Measurements from ENCODE around the gene RGS9BP. TPM values are rescaled to one million over a fixed set of nuclear protein-coding genes. Genes with fewer than 3 reads are reported as not detected.
"Not testable (repeated sequence)": the region's sequence is repeated elsewhere in the genome, so short reads cannot be mapped to it uniquely, and the experiment has no call there.

Gene RGS9BP
- total RNA-seq, 4 donors from 2014 or later: 1.5 to 5.5 (median 3.9) TPM

DNA sequence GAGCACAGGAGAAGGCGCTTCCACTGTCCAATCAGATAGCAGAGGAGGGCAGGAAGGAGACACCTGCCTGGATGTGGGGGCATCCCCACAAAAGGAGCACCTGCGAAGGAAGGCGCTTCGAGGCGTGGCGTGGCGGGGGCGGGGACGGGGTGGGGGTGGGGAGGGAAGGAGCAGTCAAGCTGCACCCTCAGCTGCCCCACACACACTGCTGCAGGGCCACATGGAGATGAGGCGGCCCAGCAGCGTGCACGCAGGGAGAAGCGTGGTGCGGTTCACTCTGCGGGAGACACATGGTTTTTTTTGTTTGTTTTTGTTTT lies 22.1 kb upstream of the RGS9BP start:
- WGBS: 93% methylated on average over 15 of the region's 15 CpGs
- peaks cover 16 to 64% (median 59%) of the 10 kb centered on the region in 4 donors for H3K36me3 ChIP-seq
- no peaks in the 10 kb centered on the region for H3K9me3 ChIP-seq
- H3K4me1 ChIP-seq: peaks cover 18 to 30% (median 23%) of the 10 kb centered on the region in 4 donors
- H3K27ac ChIP-seq (replicated peaks in 1 of 4): no peak overlapping the region
- intact Hi-C loops (cut with DNase I): no loop called here
- DNase-seq (ENCODE audit: extremely low spot score): no peak
- H3K4me3 ChIP-seq: no peak overlapping the region
- TF ChIP-seq POLR2AphosphoS5 (IDR thresholded peaks at IDR 0.05) (no peak), EP300 (IDR thresholded peaks at IDR 0.05) (no peak), POLR2A (IDR thresholded peaks at IDR 0.05; ENCODE audit: low read depth) (no peak)
- TF ChIP-seq, protein P1, sequence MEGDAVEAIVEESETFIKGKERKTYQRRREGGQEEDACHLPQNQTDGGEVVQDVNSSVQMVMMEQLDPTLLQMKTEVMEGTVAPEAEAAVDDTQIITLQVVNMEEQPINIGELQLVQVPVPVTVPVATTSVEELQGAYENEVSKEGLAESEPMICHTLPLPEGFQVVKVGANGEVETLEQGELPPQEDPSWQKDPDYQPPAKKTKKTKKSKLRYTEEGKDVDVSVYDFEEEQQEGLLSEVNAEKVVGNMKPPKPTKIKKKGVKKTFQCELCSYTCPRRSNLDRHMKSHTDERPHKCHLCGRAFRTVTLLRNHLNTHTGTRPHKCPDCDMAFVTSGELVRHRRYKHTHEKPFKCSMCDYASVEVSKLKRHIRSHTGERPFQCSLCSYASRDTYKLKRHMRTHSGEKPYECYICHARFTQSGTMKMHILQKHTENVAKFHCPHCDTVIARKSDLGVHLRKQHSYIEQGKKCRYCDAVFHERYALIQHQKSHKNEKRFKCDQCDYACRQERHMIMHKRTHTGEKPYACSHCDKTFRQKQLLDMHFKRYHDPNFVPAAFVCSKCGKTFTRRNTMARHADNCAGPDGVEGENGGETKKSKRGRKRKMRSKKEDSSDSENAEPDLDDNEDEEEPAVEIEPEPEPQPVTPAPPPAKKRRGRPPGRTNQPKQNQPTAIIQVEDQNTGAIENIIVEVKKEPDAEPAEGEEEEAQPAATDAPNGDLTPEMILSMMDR (IDR thresholded peaks at IDR 0.05): no peak
- H3K27me3 ChIP-seq: no peaks in the 10 kb centered on the region

DNA sequence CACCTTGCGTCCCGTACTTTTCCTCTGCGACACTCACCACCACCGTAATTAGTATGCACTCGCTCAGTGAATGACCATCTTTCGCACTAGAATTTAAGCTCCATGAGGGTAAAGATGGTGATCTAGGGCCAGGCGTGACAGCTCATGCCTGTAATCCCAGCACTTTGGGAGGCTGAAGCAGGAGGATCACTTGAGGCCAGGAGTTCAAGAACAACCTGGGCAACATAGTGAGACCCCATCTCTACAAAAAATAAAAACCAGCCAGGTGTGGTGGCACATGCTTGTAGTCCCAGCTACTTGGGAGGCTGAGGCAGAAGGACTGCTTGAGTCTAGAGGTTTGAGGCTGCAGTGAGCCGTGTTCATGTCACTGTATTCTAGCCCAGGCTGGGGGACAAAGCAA lies 19.3 kb upstream of the RGS9BP start:
- 95% methylated on average over 8 of the region's 8 CpGs for WGBS
- H3K9me3 ChIP-seq; intact Hi-C loops (cut with DNase I); DNase-seq (ENCODE audit: extremely low spot score); H3K27me3 ChIP-seq; H3K4me3 ChIP-seq; H3K27ac ChIP-seq (replicated peaks in 1 of 4): not testable (repeated sequence)
- Histone ChIP-seq H3K4me1 (peaks cover 19 to 31% (median 25%) of the 10 kb centered on the region in 4 donors), H3K36me3 (peaks cover 6 to 54% (median 47%) of the 10 kb centered on the region in 4 donors)

DNA sequence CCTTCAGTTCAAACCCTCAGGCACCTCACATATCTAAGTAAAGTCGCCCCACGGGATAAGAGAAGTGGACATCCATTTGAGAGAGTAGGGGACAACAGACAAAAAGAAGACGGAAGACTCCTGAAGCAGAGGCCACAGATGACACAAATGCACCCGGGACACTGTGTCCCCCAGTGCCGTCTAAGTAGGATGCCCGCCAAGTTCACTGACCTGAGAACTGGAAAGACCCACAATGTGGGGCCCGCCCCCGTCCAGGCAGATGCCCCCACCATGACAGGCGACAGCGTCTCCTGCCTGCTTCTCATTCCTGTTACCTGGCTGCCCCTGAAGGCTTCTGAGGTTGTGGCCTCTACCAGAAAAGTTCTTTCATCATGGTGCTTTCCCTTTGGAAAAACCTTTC lies 17.6 kb upstream of the RGS9BP start:
- intact Hi-C loops (cut with DNase I): no loop called here
- H3K4me3 ChIP-seq: no peak overlapping the region
- TF ChIP-seq EP300 (IDR thresholded peaks at IDR 0.05) (no peak), POLR2AphosphoS5 (IDR thresholded peaks at IDR 0.05) (no peak), POLR2A (IDR thresholded peaks at IDR 0.05; ENCODE audit: low read depth) (no peak)
- TF ChIP-seq, protein P1 (IDR thresholded peaks at IDR 0.05): no peak
- peaks cover 3 to 18% (median 12%) of the 10 kb centered on the region in 4 donors for H3K4me1 ChIP-seq
- DNase-seq (ENCODE audit: extremely low spot score): no peak
- WGBS: 92% methylated on average over 10 of the region's 10 CpGs
- H3K27me3 ChIP-seq: no peaks in the 10 kb centered on the region
- H3K9me3 ChIP-seq: no peaks in the 10 kb centered on the region
- peaks cover 6 to 58% (median 47%) of the 10 kb centered on the region in 4 donors for H3K36me3 ChIP-seq
- H3K27ac ChIP-seq (replicated peaks in 1 of 4): no peak overlapping the region

DNA sequence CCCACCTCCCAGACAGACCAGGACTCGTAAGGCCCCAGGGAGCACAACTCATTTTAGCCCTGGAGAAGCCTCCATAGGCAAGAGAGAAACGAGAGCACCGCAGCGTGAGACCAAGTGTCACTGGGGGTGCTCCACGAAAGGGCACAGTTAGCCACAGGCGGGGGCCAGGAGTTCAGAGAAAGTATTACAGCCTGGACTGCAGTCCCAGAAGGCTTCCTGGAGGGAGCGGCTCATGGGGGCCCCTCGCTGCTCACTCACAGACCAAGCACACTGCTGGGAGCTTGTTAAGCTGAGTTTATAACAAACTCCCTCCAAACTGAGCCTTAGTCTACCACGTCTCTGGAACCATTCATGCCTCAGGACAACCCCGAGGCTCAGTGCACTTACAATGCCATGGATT lies 17.1 kb upstream of the RGS9BP start:
- H3K27me3 ChIP-seq: no peaks in the 10 kb centered on the region
- peaks cover 6 to 54% (median 47%) of the 10 kb centered on the region in 4 donors for H3K36me3 ChIP-seq
- no peak for DNase-seq (ENCODE audit: extremely low spot score)
- peaks cover 0 to 14% (median 9%) of the 10 kb centered on the region in 4 donors for H3K4me1 ChIP-seq
- H3K9me3 ChIP-seq: no peaks in the 10 kb centered on the region
- no peak overlapping the region for H3K27ac ChIP-seq (replicated peaks in 1 of 4)
- TF ChIP-seq, protein P1 (IDR thresholded peaks at IDR 0.05): no peak
- H3K4me3 ChIP-seq: no peak overlapping the region
- 95% methylated on average over 7 of the region's 10 CpGs for WGBS
- intact Hi-C loops (cut with DNase I): no loop called here

DNA sequence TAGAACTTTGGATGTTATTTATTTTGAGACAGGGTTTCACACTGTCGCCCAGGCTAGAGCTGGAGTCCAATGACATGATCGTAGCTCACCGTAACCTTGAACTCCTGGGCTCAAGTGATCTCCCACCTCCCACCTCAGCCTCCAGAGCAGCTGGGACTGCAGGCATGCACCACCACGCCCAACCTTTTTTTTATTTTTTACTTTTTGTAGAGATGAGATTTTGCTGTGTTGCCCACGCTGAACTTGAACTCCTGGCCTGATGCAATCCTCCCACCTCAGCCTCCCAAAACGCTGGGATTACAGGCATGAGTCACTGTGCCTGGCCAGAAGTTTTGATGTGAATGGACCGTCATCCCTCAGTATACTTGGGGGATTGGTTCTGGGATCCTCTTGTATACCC lies 14.3 kb upstream of the RGS9BP start:
- Histone ChIP-seq H3K9me3 (no peaks in the 10 kb centered on the region), H3K4me1 (peaks cover 0 to 14% (median 11%) of the 10 kb centered on the region in 4 donors), H3K4me3 (no peak overlapping the region), H3K36me3 (peaks cover 3 to 30% (median 24%) of the 10 kb centered on the region in 4 donors), H3K27me3 (no peaks in the 10 kb centered on the region), H3K27ac (replicated peaks in 1 of 4) (no peak overlapping the region)
- TF ChIP-seq EP300 (IDR thresholded peaks at IDR 0.05): no peak
- no peak for TF ChIP-seq POLR2AphosphoS5 (IDR thresholded peaks at IDR 0.05)
- no peak for TF ChIP-seq POLR2A (IDR thresholded peaks at IDR 0.05; ENCODE audit: low read depth)
- WGBS: 85% methylated on average over 7 of the region's 7 CpGs
- no peak for DNase-seq (ENCODE audit: extremely low spot score)
- intact Hi-C loops (cut with DNase I): no loop called here

DNA sequence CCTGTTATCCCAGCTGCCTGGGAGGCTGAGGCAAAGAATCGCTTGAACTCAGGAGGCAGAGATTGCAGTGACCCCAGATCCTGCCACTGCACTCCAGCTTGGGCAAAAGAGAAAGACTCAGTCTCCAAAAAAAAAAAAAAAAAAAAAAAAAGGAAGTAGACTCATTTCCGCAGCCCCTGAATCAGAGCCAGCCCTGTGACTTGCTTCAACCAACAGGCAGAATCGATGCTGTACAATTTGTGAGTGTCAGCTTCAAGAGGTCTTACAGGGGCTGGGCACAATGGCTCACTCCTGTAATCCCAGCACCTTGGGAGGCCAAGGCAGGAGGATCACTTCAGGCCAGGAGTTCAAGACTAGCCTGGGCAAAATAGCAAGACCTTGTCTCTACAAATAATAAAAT lies 13.5 kb upstream of the RGS9BP start:
- Histone ChIP-seq H3K4me3 (no peak overlapping the region), H3K9me3 (no peaks in the 10 kb centered on the region), H3K27ac (replicated peaks in 1 of 4) (no peak overlapping the region), H3K36me3 (peaks cover 0 to 27% (median 20%) of the 10 kb centered on the region in 4 donors), H3K27me3 (no peaks in the 10 kb centered on the region), H3K4me1 (peaks cover 5 to 22% (median 18%) of the 10 kb centered on the region in 4 donors)
- TF ChIP-seq POLR2AphosphoS5 (IDR thresholded peaks at IDR 0.05): no peak
- TF ChIP-seq, protein P1 (IDR thresholded peaks at IDR 0.05): no peak
- no peak for TF ChIP-seq POLR2A (IDR thresholded peaks at IDR 0.05; ENCODE audit: low read depth)
- TF ChIP-seq EP300 (IDR thresholded peaks at IDR 0.05): no peak
- no peak for DNase-seq (ENCODE audit: extremely low spot score)
- intact Hi-C loops (cut with DNase I): no loop called here
- WGBS: 61% methylated on average over 3 of the region's 3 CpGs

Measured in esophagus muscularis mucosa (tissue), 4 donors.